Hepatocyte (in vitro differentiated cells): ENCODE results near the gene SMIM11.

Experiments used
- EZH2phosphoT487 ChIP-seq: fragments of 200-600 bp; sonication (generic); IDR thresholded peaks from one replicate; pipeline ENCODE4 v1.6.1; 2018; ENCODE audit warnings: antibody characterized with exemption, mild to moderate bottlenecking, low read depth, moderate library complexity; ENCODE audit not compliant: unreplicated experiment, severe bottlenecking
- TF ChIP-seq, protein P1 (sequence below): fragments of 200-600 bp; sonication (generic); IDR thresholded peaks from 2 replicates; pipeline ENCODE4 v1.5.1; 2016; ENCODE audit warnings: antibody characterized with exemption, mild to moderate bottlenecking; ENCODE audit not compliant: poor library complexity

DNA sequence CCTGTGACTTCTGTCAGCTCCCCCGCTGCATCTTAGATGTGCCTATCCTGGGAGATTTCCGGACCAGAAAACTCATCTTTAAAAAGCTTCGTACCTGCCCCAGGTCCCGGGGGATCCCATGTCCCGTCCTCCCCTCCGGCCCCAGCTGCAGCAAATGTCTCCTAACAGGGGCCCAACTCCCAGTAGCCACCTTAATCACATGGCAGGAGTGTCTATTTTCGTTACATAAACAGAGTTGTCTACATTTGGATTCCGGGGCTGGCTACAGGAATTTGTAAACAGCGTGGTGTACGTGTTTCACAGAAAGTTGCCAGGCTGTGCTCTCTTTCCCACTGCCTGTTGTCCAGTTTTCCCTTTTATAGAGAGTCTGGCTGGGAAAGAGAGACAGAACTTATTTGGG, 29.4 kb upstream of the SMIM11 start:
- no peak for TF ChIP-seq EZH2phosphoT487
- TF ChIP-seq, protein P1, sequence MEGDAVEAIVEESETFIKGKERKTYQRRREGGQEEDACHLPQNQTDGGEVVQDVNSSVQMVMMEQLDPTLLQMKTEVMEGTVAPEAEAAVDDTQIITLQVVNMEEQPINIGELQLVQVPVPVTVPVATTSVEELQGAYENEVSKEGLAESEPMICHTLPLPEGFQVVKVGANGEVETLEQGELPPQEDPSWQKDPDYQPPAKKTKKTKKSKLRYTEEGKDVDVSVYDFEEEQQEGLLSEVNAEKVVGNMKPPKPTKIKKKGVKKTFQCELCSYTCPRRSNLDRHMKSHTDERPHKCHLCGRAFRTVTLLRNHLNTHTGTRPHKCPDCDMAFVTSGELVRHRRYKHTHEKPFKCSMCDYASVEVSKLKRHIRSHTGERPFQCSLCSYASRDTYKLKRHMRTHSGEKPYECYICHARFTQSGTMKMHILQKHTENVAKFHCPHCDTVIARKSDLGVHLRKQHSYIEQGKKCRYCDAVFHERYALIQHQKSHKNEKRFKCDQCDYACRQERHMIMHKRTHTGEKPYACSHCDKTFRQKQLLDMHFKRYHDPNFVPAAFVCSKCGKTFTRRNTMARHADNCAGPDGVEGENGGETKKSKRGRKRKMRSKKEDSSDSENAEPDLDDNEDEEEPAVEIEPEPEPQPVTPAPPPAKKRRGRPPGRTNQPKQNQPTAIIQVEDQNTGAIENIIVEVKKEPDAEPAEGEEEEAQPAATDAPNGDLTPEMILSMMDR: no peak
